Caco-2 (cell line): ENCODE data around the gene RIOK3. TPM values are rescaled to one million over a fixed set of nuclear protein-coding genes. Genes with fewer than 3 reads are reported as not detected.

Experiments used
- BruUV-seq: library from RNA; stranded (reverse); fragments of 400-500 nt; replicated peaks from 2 replicates; lab custom pipeline; 2021; lab: Mats Ljungman, UMichigan
- CTCF ChIA-PET: fragments of 300-600 bp; sonication (Branson Sonifier 250); formaldehyde crosslinking; loops from one replicate; lab custom pipeline; 2022; ENCODE audit warnings: antibody characterized with exemption; lab: Charles Lee
- POLR2A ChIA-PET: fragments of 300-600 bp; sonication (Branson Sonifier 250); formaldehyde crosslinking; loops from one replicate; lab custom pipeline; 2022; ENCODE audit warnings: antibody characterized with exemption; lab: Charles Lee
- DNase-seq, 2 experiments: peaks; one replicate each; pipeline versions ENCODE4 v3.0.0 to v3.0.0-alpha.2; 2020 to 2022
- H3K27me3 ChIP-seq: replicated peaks from 2 replicates; pipeline ENCODE4 v1.6.0; 2011; ENCODE audit warnings: low read length; ENCODE audit not compliant: control insufficient read depth, insufficient read depth
- H3K36me3 ChIP-seq: 2 replicates; pipeline ENCODE4 v1.5.1; 2011; ENCODE audit warnings: low read length; ENCODE audit not compliant: control insufficient read depth, insufficient read depth
- H3K4me1 ChIP-seq: fragments of 250-450 bp; sonication (Bioruptor Pico); 2 replicates; pipeline ENCODE4 v1.5.1; 2020; ENCODE audit warnings: mild to moderate bottlenecking
- H3K4me3 ChIP-seq: 2 replicates; pipeline ENCODE4 v1.5.1; 2011; ENCODE audit warnings: low read depth, mild to moderate bottlenecking, control low read depth, low read length
- H3K9me3 ChIP-seq: fragments of 250-450 bp; sonication (Bioruptor Pico); 2 replicates; pipeline ENCODE4 v1.5.1; 2020; ENCODE audit warnings: mild to moderate bottlenecking, moderate library complexity
- H3K27ac Mint-ChIP-seq: one replicate; pipeline ENCODE4 v1.8.0; 2022; ENCODE audit warnings: mixed read lengths; ENCODE audit not compliant: unreplicated experiment
- H3K27me3 Mint-ChIP-seq: one replicate; pipeline ENCODE4 v1.8.0; 2022; ENCODE audit warnings: mixed read lengths; ENCODE audit not compliant: insufficient read depth, unreplicated experiment
- H3K36me3 Mint-ChIP-seq: one replicate; pipeline ENCODE4 v1.8.0; 2022; ENCODE audit warnings: mild to moderate bottlenecking, mixed read lengths; ENCODE audit not compliant: insufficient read depth, unreplicated experiment
- H3K4me1 Mint-ChIP-seq: one replicate; pipeline ENCODE4 v1.8.0; 2022; ENCODE audit warnings: low read depth, mixed read lengths; ENCODE audit not compliant: unreplicated experiment
- H3K4me3 Mint-ChIP-seq: one replicate; pipeline ENCODE4 v1.8.0; 2022; ENCODE audit warnings: mild to moderate bottlenecking, moderate library complexity, mixed read lengths; ENCODE audit not compliant: unreplicated experiment
- H3K9me3 Mint-ChIP-seq: one replicate; pipeline ENCODE4 v1.8.0; 2022; ENCODE audit warnings: mixed read lengths; ENCODE audit not compliant: unreplicated experiment
- CTCF ChIP-seq, 2 experiments: fragments of 200-600 bp in 1 of 2; IDR thresholded peaks; 1 replicate in 1 of 2; 2 replicates in 1 of 2; pipeline versions ENCODE4 v1.5.1 to v1.8.0; 2011 to 2022; ENCODE audit warnings: antibody characterized with exemption in 1 of 2, control low read depth in 1 of 2, inconsistent platforms in 1 of 2, low read depth in 1 of 2, low read length in 1 of 2, mild to moderate bottlenecking in 1 of 2, moderate library complexity in 1 of 2; ENCODE audit not compliant: insufficient read depth in 1 of 2, severe bottlenecking in 1 of 2, unreplicated experiment in 1 of 2
- intact Hi-C: fragments of 100-400 bp; cut with micrococcal nuclease; formaldehyde crosslinking; loops from one replicate; pipeline ENCODE4 v1.10.0; 2022; ENCODE audit not compliant: unreplicated experiment
- total RNA-seq: library from RNA; stranded (reverse); gene quantifications from 2 replicates; pipeline ENCODE4 v1.2.3, GENCODE V29; 2022

Gene RIOK3
- total RNA-seq, 1 experiment from 2014 or later, result 32.4 TPM

GRCh38 chr18:23521271-23521670, 68.2 kb downstream of the RIOK3 start:
- Histone ChIP-seq H3K4me3 (no peak overlapping the region), H3K9me3 (no peaks in the 10 kb centered on the region), H3K36me3 (no peaks in the 10 kb centered on the region), H3K4me1 (no peaks in the 10 kb centered on the region; the same call in 1 of the 2 replicates), H3K27me3 (no peaks in the 10 kb centered on the region)
- Mint-ChIP-seq H3K36me3 (peaks cover 37% of the 10 kb centered on the region), H3K27ac (no peak overlapping the region), H3K27me3 (no peaks in the 10 kb centered on the region), H3K4me3 (no peak overlapping the region), H3K9me3 (no peaks in the 10 kb centered on the region), H3K4me1 (no peaks in the 10 kb centered on the region)
- POLR2A ChIA-PET, result no interaction called here
- TF ChIP-seq CTCF (IDR thresholded peaks at IDR 0.05; ENCODE audit: insufficient read depth in 1 of 2, low read depth in 1 of 2, low read length in 1 of 2, severe bottlenecking in 1 of 2, unreplicated experiment in 1 of 2), result no peak
- no TSS peak for BruUV-seq
- DNase-seq, result no peak
- intact Hi-C loops, result no loop called here
- CTCF ChIA-PET, result no interaction called here

GRCh38 chr18:23521907-23522306, 68.8 kb downstream of the RIOK3 start:
- TF ChIP-seq CTCF (IDR thresholded peaks at IDR 0.05; ENCODE audit: insufficient read depth in 1 of 2, low read depth in 1 of 2, low read length in 1 of 2, severe bottlenecking in 1 of 2, unreplicated experiment in 1 of 2), result no peak
- Mint-ChIP-seq H3K4me3 (no peak overlapping the region), H3K9me3 (no peaks in the 10 kb centered on the region), H3K4me1 (no peaks in the 10 kb centered on the region), H3K27ac (no peak overlapping the region), H3K27me3 (no peaks in the 10 kb centered on the region), H3K36me3 (peaks cover 43% of the 10 kb centered on the region)
- H3K27me3 ChIP-seq, result no peaks in the 10 kb centered on the region
- intact Hi-C loops, result no loop called here
- DNase-seq, result no peak
- POLR2A ChIA-PET, result no interaction called here
- H3K4me3 ChIP-seq, result no peak overlapping the region
- no peaks in the 10 kb centered on the region for H3K4me1 ChIP-seq
- no peaks in the 10 kb centered on the region for H3K36me3 ChIP-seq
- H3K9me3 ChIP-seq, result no peaks in the 10 kb centered on the region
- BruUV-seq, result no TSS peak
- CTCF ChIA-PET, result interaction anchor here (1.0 kb wide), 1 partner anchor 181 kb away, joined by 4 read pairs; no protein-coding TSS in a partner anchor

- Mint-ChIP-seq H3K36me3 (peaks cover 52% of the 10 kb centered on the region), H3K4me1 (no peaks in the 10 kb centered on the region), H3K27ac (no peak overlapping the region), H3K27me3 (no peaks in the 10 kb centered on the region), H3K9me3 (no peaks in the 10 kb centered on the region), H3K4me3 (no peak overlapping the region)
- no TSS peak for BruUV-seq
- Histone ChIP-seq H3K4me1 (no peaks in the 10 kb centered on the region), H3K4me3 (no peak overlapping the region), H3K9me3 (no peaks in the 10 kb centered on the region), H3K27me3 (no peaks in the 10 kb centered on the region), H3K36me3 (no peaks in the 10 kb centered on the region)
- TF ChIP-seq CTCF (IDR thresholded peaks at IDR 0.05; ENCODE audit: insufficient read depth in 1 of 2, low read depth in 1 of 2, low read length in 1 of 2, severe bottlenecking in 1 of 2, unreplicated experiment in 1 of 2), result no peak
- intact Hi-C loops, result no loop called here
- no peak for DNase-seq
- POLR2A ChIA-PET, result no interaction called here
- CTCF ChIA-PET, result no interaction called here
Measured at GRCh38 chr18:23523429-23524212, 70.5 kb downstream of the RIOK3 start.
